H4 (cell line): ENCODE data around the gene C2CD2L. TPM values are rescaled to one million over a fixed set of nuclear protein-coding genes. Genes with fewer than 3 reads are reported as not detected.
A peak's percentile ranks its signal among the peaks of the same experiment; 100 is the strongest.
"Not testable (repeated sequence)": the region's sequence is repeated elsewhere in the genome, so short reads cannot be mapped to it uniquely, and the experiment has no call there.

Source experiments
- DNase-seq: peaks from one replicate; pipeline ENCODE4 v3.0.0-alpha.2; 2015; ENCODE audit warnings: low spot score
- total RNA-seq: library from RNA; depleted of rRNA; stranded (reverse); fragments of >200 nt; shearing (Covaris generic); gene quantifications from 2 replicates; pipeline ENCODE4 v1.2.3, GENCODE V29; 2014; rRNA removed

C2CD2L gene
- 2.3 and 5.1 TPM in 2 replicates for total RNA-seq

DNA sequence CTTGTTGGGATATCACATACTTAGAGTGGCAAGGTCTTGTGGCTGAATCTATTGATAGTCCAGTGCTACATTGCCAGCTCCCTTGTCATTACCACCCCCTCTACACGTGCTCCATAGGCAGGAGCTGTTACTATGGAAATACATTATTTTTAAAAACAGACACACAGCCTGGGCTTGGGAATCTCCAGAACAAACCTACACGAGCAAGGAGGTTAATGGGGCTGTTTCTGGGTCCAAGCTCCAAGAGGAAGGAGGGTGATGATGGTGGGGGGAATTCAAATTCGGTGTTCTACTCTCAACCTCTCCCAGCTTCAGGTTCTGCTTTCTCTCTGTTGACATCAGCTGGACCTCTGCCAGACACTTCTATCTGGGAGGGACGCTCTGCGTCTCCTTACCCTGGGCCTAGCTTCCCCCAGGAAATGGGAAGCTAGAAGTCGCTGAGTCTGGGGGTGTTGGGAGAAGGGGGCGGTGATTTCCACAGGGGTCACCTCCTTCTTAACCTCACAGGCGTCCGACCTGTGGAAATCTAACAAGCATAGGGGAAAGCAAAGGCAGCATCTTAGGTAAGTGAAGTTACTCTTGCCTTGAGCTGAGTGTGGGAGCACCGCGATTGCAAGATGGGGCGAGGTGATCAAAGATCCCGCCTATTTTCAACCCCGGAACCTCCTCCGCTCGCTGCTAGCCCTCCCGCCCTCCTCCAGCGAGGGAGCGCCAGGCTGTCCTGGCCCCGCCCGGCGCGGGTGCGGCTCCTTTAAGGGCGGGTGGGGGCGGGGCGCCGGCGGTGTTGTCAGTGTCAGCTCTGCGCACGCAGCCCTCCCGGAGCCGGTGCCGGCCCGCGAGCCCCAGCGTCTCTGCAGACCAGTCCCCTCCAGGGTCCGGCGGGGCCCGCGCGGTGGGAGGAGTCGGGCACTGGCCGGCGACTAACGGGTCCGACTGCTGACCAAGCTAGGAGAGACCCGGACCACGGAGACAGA, at the start of gene C2CD2L:
Gene C2CD2L, plus strand, starts transcription at position 781 of the 974 bp plus-strand sequence. CDS start 398 bp downstream, outside the sequence.
- peak; percentile 83 for DNase-seq

DNA sequence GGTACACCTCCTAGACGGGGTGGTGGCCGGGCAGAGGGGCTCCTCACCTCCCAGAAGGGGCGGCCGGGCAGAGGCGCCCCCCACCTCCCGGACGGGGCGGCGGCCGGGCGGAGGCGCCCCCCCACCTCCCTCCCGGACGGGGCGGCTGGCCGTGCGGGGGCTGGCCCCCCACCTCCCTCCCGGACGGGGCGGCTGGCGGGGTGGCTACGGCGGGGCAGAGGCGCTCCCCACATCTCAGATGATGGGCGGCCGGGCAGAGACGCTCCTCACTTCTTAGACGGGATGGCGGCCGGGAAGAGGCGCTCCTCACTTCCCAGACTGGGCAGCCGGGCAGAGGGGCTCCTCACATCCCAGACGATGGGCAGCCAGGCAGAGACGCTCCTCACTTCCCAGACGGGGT, 48.0 kb upstream of the C2CD2L start:
- not testable (repeated sequence) for DNase-seq

DNA sequence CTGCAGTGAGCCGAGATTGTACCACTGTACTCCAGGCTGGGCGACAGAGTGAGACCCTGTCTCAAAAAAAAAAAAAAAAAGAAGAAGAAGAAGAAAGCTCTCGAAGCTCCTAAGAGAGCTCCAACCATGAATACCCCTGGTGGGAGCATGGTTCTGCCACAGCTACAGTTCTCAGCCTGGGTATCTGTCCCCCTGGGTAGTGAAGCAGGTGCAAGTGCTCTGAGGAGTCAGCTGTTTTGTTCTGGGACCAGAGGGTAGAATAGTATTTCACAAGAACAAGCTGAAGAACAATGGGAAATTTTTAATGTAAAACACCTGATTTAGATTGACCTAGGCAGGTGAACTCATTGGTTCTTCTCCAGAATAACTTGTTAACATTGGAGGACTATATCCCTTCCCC, 45.9 kb upstream of the C2CD2L start:
- no peak for DNase-seq

- DNase-seq, result peak; percentile 61
These were observed 44.4 kb upstream of the C2CD2L start for GRCh38 chr11:119062779-119063178.

DNA sequence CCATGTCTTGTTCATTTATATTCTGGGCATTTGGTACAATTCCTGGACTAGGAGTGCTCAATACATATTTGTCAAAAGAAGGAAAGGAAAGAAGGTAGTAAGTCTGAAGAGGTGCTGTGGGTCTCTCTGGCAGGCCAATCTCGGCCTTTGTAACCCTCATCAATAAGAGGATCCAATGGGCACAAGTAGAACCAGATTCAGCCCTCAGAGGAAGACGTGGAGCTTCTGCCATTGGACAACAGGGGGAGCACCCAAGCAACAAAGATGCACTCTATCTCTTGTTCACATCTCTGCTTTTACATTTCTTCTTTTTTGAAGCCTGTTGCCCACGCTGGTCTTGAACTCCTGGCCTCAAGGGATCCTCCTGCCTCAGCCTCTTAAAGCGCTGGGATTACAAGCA, 41.8 kb upstream of the C2CD2L start:
- peak; percentile 33 for DNase-seq

DNA sequence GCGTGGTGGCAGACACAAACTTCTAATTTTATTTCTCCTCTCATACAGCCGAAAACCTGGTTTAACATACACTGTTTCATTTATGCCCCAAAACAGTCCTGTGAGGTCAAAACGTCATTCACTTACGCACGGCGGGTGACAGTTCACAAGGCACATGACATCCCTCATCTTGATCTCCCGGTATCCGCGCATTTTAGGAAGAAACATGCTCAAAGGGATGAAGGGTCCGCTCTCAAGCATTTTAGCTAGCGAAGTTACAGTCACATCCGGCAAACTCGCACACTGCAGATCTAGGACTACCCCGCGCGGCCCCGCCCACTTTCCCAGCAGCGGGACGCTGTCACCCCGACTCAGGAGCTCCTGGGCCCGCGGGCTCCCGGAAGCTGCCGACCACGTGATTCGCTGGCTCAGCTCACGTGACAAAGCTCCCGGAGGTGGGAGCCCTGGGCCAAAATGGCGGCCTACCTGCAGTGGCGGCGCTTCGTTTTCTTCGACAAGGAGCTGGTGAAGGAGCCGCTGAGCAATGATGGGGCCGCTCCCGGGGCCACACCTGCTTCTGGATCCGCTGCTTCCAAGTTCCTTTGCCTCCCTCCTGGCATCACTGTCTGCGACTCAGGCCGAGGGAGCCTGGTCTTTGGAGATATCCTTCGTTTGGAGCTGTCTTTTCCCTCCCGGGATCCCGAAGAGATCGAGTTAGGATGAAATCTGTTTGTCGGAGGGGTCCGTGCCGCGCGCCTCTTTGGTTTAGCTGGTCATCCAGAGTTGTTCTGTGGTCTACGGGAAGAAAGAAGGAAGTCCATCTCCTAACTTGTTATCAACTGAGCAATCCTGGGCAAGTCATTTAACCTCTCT, 39.5 kb upstream of the C2CD2L start, which contains the start of gene VPS11:
Gene VPS11, plus strand, starts transcription at position 448 of the 852 bp plus-strand sequence. Its CDS starts 6 bp downstream, at position 454.
- peak; percentile 93 for DNase-seq

GRCh38 chr11:119077839-119078238, 29.3 kb upstream of the C2CD2L start:
- DNase-seq, result no peak

GRCh38 chr11:119078675-119079420, 28.3 kb upstream of the C2CD2L start:
- DNase-seq, result no peak

DNA sequence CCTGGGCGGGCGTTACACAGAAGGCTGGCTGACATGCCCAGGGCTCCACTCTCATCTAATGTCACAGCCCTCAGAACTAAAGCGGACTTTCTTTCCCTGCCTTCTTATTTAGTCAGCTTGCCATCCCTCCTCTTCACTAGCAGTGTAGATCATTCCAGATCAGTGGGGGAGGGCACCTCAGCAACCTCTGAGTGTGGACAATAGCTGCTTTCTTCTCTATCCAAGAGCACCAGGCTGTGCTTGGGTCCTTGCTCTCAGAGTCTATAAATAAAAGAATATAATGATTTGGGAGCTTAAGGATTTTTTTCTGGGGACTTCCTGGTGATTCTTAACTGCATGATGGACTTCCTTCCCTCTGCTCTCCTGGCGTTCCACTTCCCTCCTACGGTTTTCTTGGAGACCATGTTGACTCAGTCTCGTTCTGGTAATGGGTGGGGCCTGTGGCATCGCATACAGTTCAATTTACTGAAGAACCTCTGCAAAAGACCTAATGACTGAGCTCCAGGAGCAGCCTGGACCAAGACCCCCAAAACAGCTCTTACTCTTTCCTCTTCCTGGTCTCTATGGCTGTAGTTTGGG, 25.4 kb upstream of the C2CD2L start:
- no peak for DNase-seq

- DNase-seq, result peak; percentile 93
These were observed 22.3 kb upstream of the C2CD2L start, which contains the start of gene HMBS for GRCh38 chr11:119084663-119085436. Gene HMBS (plus strand): TSS chr11:119084881. CDS start chr11:119085034, 153 bp downstream.

DNA sequence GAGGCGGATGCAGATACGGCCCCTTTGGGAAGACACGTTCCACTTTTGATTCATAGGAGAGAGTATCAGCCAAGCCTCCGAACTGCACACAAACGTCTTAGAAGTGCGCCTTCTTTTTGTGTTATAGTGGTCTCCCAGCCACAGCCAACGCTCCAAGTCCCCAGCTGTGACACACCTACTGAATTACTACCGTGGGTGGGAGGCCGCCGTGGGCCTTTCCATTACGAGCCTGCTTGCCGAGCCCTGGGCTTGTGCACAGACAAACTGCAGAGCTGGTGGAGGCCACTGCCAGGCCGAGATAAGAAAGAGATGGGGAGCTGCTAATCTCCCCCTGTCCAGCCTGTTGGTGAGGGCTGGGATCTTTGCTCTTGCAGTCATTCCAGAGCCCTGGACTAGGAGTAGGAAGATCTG, 21.7 kb upstream of the C2CD2L start:
- DNase-seq, result no peak

GRCh38 chr11:119087123-119087522, 20.0 kb upstream of the C2CD2L start:
- DNase-seq, result no peak

DNA sequence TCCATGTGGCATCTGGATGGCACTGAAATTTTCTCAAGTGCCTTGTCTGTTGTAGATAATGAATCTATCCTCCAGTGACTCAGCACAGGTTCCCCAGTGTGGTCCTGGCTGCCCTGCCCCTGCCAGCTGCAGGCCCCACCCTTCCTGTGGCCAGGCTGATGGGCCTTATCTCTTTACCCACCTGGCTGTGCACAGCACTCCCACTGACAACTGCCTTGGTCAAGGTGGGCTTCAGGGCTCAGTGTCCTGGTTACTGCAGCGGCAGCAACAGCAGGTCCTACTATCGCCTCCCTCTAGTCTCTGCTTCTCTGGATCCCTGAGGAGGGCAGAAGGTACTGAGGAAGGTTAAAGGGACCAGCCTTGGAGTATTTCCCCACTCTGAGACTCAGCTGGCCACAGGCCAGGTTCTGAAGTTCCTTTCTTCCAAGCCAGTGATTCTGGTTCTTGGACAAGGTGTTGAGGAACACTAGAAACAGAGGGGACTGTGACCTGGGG, 19.4 kb upstream of the C2CD2L start:
- no peak for DNase-seq

DNA sequence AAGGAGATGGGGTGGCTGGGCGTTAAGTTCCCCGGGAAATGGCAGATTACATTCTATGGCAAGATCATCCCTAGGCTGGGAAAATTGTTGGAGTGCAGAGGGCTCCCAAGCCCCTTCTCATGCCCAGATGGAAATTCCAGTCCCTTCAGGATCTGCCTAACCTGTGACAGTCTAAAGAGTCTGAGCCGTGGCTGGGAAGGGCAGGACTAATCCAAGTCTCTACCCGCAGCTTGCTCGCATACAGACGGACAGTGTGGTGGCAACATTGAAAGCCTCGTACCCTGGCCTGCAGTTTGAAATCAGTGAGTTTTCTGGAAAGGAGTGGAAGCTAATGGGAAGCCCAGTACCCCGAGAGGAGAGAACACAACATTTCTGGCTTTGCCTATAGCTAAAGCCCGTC, 18.7 kb upstream of the C2CD2L start:
- DNase-seq, result no peak

DNA sequence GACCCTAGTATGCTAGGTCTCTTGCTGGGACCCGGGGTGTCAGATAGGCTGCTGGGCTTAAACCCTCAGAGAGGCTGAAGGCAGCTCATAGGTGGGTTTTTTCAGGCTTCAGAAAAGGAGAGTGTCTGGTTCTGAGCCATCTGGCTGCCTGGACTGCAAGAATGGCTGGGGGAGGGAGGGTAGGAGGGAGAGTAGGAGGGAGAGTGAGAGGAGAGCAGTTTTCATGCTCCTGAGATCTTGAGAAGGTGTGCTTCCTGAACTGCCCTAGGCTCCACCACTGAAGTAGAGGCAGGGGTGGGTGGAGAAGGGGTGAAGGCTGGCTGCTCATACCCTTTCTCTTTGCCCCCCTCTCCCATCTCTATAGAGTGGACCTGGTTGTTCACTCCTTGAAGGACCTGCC, 17.8 kb upstream of the C2CD2L start:
- DNase-seq, result no peak

- no peak for DNase-seq
These were observed 16.0 kb upstream of the C2CD2L start for GRCh38 chr11:119091178-119091577.

GRCh38 chr11:119091966-119092879, 14.9 kb upstream of the C2CD2L start:
- no peak for DNase-seq

- DNase-seq, result no peak
These were observed 14.0 kb upstream of the C2CD2L start for GRCh38 chr11:119092880-119093842.
